ENCODE results near the gene PLXNA1.

The PLXNA1 gene

GRCh38 chr3:127001486-127002194, 18.7 kb downstream of the PLXNA1 start:
- DNase-seq, result no peak

DNA sequence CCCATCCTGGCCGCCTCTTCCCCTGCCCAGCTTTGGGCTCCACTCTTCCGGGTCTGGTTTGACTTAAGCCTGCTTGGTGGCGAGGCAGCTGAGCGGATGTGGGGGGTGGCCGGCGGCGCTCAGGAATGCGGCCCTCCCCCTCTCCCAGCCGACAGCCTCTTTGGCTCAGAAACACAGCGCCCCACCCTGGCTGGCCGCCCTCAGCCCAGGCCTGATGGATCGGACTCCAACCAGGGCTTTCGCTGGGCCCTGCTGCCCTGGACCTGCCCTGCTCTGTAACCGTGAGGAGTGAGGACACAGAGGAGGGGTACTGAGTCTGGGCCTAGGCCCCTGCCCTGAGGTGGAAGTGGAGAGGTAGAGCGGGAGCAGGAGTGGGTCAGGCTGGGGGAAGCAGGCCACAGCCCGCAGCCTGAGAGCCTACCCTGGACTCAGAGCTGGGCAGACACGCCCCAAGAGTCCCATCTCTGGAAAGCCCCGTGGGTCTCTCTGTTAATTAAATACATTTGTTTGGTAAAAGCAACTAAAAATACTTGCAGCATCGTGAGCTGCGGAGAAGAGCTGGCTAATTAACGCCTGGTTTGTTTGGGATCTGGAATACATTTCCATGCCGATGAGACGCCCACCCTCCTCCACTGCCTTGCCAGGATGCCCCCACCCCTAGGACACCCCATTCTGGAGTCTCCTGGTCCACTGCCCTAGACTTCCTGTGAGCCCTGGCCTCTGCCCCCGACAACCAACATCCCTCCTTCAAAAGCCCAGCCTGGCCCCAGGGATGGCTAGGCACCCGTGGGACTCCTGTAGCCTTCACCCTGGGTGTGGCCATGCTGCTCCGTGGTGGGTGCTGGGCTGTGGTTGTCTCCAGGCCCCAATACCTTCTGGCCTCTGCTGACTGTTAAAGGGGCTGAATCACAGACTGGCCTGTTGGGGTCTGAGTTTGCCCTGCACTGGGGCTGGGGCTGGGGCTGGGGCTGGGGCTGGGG, 19.6 kb downstream of the PLXNA1 start:
- peak in 33 of 51 donors; percentile 8 to 66 (median 34) for DNase-seq

DNA sequence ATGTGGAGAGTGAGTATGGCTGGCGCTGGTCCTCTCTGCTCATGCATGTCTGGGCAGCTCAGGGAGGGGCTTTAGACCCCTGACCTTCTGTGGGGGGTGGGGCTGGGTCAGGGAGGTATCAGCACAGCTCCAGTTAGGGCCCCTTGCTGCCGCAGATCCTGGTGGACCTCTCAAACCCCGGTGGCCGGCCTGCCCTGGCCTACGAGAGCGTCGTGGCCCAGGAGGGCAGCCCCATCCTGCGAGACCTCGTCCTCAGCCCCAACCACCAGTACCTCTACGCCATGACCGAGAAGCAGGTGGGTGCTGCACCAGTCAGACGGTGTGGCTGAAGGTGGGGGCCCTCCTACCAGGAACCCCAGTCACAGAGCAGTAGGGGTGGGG, 20.2 kb downstream of the PLXNA1 start:
- no peak for DNase-seq

DNA sequence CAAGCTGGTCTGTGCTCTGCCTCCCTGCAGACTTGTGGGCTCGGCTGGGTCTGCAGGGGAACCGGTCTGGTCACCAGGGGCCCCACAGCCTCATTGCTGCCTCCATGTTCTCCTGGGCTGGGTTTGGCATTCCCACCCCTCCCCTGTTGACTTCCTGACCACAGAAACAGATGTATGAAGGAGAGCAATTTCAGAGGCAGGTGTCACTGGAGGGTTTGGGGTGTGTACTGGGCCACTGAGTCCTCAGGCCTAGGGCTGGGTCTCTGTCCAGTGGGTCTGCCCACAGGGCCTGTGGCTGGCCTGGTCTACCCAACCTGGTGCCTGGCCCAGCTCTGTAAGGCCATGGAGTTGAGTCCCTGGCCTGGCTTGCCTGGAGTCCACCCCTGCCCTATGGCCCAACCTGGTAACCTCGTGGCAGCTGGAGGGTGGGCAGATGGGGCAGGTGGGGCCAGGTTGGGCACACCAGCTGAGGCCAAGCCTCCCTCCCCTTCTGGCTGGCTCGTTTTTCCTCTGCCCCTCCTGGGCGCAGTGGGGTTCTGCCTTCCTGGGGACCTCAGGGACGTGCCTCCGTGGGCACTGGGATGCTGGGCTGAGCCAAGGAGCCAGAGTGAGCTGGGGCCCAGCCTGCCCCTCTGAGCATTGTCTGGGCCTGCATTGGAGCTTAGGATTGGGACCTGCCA, 20.8 kb downstream of the PLXNA1 start:
- DNase-seq, result no peak

GRCh38 chr3:127004641-127005397, 21.9 kb downstream of the PLXNA1 start:
- no peak for DNase-seq

- no peak for DNase-seq
Measured at GRCh38 chr3:127005864-127006500, 23.1 kb downstream of the PLXNA1 start.

GRCh38 chr3:127006781-127007436, 24.0 kb downstream of the PLXNA1 start:
- DNase-seq, result no peak

- DNase-seq, result no peak
Measured at GRCh38 chr3:127008236-127008635, 25.3 kb downstream of the PLXNA1 start.

- no peak for DNase-seq
Measured at GRCh38 chr3:127009531-127009930, 26.6 kb downstream of the PLXNA1 start.

GRCh38 chr3:127011270-127011992, 28.5 kb downstream of the PLXNA1 start:
- no peak for DNase-seq

DNA sequence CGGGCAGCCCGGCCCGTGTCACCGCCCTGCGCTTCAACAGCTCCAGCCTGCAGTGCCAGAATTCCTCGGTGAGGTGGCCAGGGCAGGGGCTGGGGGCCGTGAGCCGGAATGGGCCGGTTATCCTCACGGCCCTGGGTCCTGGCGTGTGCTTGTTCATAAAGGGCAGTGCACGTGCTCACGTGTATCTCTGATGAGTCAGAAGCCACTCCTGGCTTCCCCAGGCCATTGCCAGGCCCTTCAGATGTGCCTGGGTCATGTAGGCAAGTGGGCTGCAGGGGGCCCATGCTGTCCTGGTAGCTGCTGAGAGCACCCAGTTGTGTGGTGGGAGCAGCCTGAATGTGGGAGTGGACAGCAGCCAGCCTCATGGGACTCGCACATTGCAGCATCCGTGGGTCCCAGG, 29.2 kb downstream of the PLXNA1 start:
- no peak for DNase-seq

GRCh38 chr3:127013181-127013580, 30.3 kb downstream of the PLXNA1 start:
- no peak for DNase-seq

- no peak for DNase-seq
Measured at GRCh38 chr3:127013758-127014535, 31.0 kb downstream of the PLXNA1 start.

- DNase-seq, result no peak
Measured at GRCh38 chr3:127014536-127015281, 31.8 kb downstream of the PLXNA1 start.

DNA sequence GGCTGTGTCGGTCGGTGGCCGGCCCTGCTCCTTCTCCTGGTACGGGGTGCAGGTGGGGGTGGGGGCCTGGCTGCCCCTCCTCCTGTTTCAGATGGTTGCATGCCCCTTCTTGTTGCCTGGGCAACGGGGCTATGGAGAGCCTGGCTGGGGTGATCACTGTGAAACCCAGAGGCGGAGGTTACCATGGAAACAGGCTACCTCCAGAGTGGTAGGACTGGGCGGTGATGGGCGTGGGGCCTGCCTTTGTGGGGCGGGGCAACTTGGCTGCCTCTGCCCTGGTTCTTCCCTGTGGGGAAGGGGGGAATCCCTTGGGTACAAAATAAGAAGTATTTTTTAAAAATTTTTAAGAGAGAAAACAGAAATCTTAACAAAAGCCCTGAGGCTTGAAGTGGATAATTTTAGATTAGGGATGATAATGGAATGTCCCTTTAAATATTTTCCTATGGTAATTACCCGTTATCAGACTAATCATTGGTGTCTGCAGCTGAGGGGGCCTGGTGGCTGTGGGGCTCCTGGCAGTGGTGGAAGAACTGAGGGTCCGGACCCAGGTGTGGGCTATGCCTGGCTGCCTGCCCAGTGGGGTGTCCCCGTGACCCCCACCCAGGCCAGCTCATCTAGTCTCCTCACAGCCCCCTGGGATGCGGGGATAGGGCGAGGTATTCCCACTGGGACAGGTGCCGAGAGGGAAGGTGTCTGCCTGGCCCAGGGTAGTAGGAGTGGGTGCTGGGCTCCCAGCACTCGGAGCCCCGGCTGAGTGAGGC, 32.5 kb downstream of the PLXNA1 start:
- peak in 21 of 51 donors; percentile 10 to 55 (median 30) for DNase-seq

DNA sequence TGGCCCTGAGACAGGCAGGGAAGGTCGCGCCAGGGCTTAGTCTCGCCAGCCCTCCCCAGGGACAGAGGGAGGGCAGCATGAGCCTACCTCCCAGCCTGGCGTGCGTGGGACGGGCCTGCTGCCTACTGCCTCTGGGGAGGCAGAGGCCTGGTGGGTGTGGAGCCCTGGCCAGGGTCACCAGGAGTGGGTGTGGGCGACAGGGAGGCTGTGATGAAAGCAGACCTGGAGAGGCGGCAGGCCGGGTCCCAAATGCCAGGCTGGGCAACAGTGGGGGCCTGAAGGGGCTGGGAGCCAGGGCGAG, 33.1 kb downstream of the PLXNA1 start:
- no peak for DNase-seq

DNA sequence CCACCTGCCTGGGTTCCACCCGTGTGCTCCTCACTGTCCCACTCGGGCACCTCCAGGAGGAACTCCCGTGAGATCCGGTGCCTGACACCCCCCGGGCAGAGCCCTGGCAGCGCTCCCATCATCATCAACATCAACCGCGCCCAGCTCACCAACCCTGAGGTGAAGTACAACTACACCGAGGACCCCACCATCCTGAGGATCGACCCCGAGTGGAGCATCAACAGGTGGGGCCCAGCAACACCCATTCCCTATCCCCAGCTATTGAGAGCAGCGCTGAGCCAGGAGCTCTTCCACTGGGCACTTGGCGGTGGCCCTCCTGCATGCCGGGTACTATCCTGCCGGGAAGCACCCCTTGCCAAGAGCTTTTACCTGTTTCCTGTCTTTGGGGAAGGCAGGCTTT, 33.5 kb downstream of the PLXNA1 start:
- DNase-seq, result no peak

Data from hypothalamus (tissue), 51 donors.